ENCODE data around the gene CHP1. TPM values are rescaled to one million over a fixed set of nuclear protein-coding genes. Genes with fewer than 3 reads are reported as not detected.
"Not testable (repeated sequence)": the region's sequence is repeated elsewhere in the genome, so short reads cannot be mapped to it uniquely, and the experiment has no call there.

Gene CHP1
- total RNA-seq, 1 experiment from 2014 or later = 62.3 TPM

- DNase-seq (ENCODE audit: low read depth) = no peak
Observed at GRCh38 chr15:41291065-41291631, 60.1 kb downstream of the CHP1 start.

- DNase-seq (ENCODE audit: low read depth) = no peak
Observed at GRCh38 chr15:41292521-41292920, 61.5 kb downstream of the CHP1 start.

GRCh38 chr15:41301139-41301538 is 70.1 kb downstream of the CHP1 start:
- not testable (repeated sequence) for DNase-seq (ENCODE audit: low read depth)

- DNase-seq (ENCODE audit: low read depth) = no peak
Observed at GRCh38 chr15:41301587-41301986, 70.5 kb downstream of the CHP1 start.

- no peak for DNase-seq (ENCODE audit: low read depth)
Observed at GRCh38 chr15:41304149-41304770, 73.2 kb downstream of the CHP1 start.

- DNase-seq (ENCODE audit: low read depth) = no peak
Observed at GRCh38 chr15:41307679-41308078, 76.6 kb downstream of the CHP1 start.

- DNase-seq (ENCODE audit: low read depth) = no peak
Observed at GRCh38 chr15:41309226-41309905, 78.3 kb downstream of the CHP1 start.

GRCh38 chr15:41320805-41321330 is 89.8 kb downstream of the CHP1 start:
- not testable (repeated sequence) for DNase-seq (ENCODE audit: low read depth)

- no peak for DNase-seq (ENCODE audit: low read depth)
Observed at GRCh38 chr15:41323611-41324010, 92.5 kb downstream of the CHP1 start.

- no peak for DNase-seq (ENCODE audit: low read depth)
Observed at GRCh38 chr15:41331281-41331680, 100.2 kb downstream of the CHP1 start.

Other genes with a start within 250 kb of the CHP1 start
- gene INO80, start 115.0 kb upstream of the CHP1 start, total RNA-seq (2014; rRNA removed; shearing (Covaris generic)) = 27.6 and 46.3 TPM in 2 replicates
- not detected in 2 replicates for gene EXD1, start 511 bp upstream of the CHP1 start, total RNA-seq (2014; rRNA removed; shearing (Covaris generic))
- gene OIP5, start 101.3 kb downstream of the CHP1 start, total RNA-seq (2014; rRNA removed; shearing (Covaris generic)) = 35.8 and 37.5 TPM in 2 replicates
- gene NUSAP1, start 101.6 kb downstream of the CHP1 start, total RNA-seq (2014; rRNA removed; shearing (Covaris generic)) = 84.0 and 134 TPM in 2 replicates
- 23.8 and 29.1 TPM in 2 replicates for gene NDUFAF1, start 171.2 kb downstream of the CHP1 start, total RNA-seq (2014; rRNA removed; shearing (Covaris generic))
- gene RTF1, start 185.8 kb downstream of the CHP1 start, total RNA-seq (2014; rRNA removed; shearing (Covaris generic)) = 17.0 and 20.2 TPM in 2 replicates

All from HT1080 (cell line).